Renal cortex interstitium (tissue), 11 donors: ENCODE measurements around the gene PPIL3. TPM values are rescaled to one million over a fixed set of nuclear protein-coding genes. Genes with fewer than 3 reads are reported as not detected.

Experiments used
- DNase-seq, 11 donors: peaks; one replicate each; pipeline ENCODE4 v3.0.0-alpha.2; 2013; ENCODE audit warnings: low read depth in 9 of 11, low spot score in 4 of 11; ENCODE audit errors: extremely low read depth in 1 of 11
- polyA plus RNA-seq, 3 donors: library from polyadenylated mRNA; unstranded; fragments of 120-200 nt; gene quantifications; one replicate each; pipeline ENCODE4 v1.2.1, GENCODE V29; 2013; ENCODE audit not compliant: insufficient read length in 3 of 3

The PPIL3 gene
- polyA plus RNA-seq, 3 donors: 49.2 to 70.3 (median 65.1) TPM

DNA sequence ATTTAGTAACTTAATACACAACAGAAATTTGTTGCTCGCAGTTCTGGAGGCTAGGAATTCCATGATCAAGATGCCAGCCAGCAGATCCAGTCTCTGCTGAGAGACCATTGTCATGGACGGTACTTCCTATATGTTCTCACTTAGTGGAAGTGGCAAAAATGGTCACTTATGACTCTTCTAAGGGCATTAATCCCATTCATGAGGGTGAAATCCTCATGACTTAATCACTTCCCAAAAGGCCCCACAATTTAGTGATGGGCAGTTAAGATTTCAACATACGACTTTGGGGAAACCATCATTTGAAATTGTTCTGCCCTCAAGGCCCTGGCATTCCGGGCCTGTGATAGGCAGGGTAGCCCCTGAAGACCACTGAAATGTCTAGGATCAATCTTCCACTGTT lies 54.2 kb downstream of the PPIL3 start:
- DNase-seq: no peak

GRCh38 chr2:200829258-200829655 lies 59.6 kb downstream of the PPIL3 start:
- no peak for DNase-seq

- no peak for DNase-seq
Observed at GRCh38 chr2:200828572-200829257, 60.2 kb downstream of the PPIL3 start.

DNA sequence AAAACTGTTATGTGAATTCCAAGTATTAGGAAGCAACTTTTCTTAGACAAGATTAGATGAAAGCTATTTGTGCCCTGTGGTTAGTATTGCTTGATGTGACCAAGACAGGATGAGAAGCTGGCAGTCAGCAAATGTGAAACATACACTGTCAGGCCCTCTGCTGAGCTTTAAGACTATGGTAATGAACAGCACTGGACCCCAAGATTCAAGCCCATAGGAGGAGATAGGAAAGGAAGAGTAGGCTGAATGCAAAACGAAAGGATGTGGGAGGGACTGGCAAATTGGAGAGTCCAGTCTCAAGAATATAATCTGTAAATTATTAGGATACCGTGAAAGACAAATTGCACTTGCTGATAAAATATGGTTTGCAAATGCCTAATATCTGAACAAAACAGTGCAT lies 60.8 kb downstream of the PPIL3 start:
- no peak for DNase-seq

DNA sequence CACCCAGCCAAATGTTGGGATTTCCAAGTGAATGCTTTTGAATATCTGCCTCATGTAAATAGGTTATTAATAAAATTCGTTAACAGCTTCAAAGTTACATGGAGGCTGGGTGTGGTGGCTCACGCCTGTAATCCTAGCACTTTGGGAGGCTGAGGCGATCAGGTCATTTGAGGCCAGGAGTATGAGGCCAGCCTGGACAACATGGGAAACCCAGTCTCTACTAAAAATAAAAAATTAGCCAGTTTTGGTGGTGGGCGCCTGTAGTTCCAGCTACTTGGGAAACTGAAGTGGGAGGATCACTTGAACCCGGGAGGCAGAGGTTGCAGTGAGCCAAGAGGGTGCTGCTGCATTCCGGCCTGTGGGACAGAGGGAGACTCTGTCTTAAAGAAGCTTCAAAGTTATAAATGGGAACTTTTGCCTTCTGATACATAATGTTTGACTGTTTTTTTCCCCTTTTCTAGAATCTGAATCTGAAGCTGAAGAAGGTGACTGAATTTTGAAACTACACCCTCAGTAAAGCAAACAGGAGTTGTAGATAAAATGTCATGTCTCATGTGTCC lies 67.1 kb downstream of the PPIL3 start:
- DNase-seq: no peak

Other genes with a start within 250 kb of the PPIL3 start
- gene BZW1, start 77.2 kb downstream of the PPIL3 start, polyA plus RNA-seq: 100 to 1,000 TPM; 224 to 305 (median 257) TPM
- gene CLK1, start 24.4 kb downstream of the PPIL3 start, polyA plus RNA-seq: 100 to 1,000 TPM; 216 to 303 (median 294) TPM
- gene NIF3L1, start 294 bp upstream of the PPIL3 start, polyA plus RNA-seq: 10 to 100 TPM; 36.3 to 53.3 (median 42.1) TPM
- gene ORC2, start 74.6 kb upstream of the PPIL3 start, polyA plus RNA-seq: 10 to 100 TPM; 28.4 to 37.3 (median 33.3) TPM
- 10 to 100 TPM; 12.5 to 17.5 (median 15.2) TPM for gene HYCC2, start 182.6 kb upstream of the PPIL3 start, polyA plus RNA-seq
- 100 to 1,000 TPM in 2 of 3 donors, 10 to 100 TPM in 1; 92.2 to 132 (median 120) TPM for gene NDUFB3, start 182.9 kb upstream of the PPIL3 start, polyA plus RNA-seq
- gene CFLAR, start 227.1 kb upstream of the PPIL3 start, polyA plus RNA-seq: 10 to 100 TPM; 51.7 to 84.8 (median 64.0) TPM